Measurements from ENCODE around the gene JAZF1.

The JAZF1 gene

DNA sequence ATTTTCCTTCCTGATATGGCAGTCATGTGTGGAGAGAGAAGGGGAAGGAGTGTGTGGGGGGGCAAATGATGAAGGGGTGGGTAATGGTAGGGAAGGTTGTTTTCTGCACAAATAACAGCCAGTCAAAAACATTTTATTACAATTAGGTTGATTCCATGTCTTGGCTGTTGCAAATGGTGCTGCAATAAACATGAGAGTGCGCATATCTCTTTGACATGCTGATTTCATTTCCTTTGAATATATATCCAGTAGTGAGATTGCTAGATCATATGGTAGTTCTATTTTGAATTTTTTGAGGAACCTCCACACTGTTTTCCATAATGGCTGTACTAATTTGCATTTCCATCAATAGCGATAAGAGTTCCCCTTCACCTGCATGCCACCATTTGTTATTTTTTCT, 10.6 kb upstream of the JAZF1 start:
- DNase-seq, result no peak

DNA sequence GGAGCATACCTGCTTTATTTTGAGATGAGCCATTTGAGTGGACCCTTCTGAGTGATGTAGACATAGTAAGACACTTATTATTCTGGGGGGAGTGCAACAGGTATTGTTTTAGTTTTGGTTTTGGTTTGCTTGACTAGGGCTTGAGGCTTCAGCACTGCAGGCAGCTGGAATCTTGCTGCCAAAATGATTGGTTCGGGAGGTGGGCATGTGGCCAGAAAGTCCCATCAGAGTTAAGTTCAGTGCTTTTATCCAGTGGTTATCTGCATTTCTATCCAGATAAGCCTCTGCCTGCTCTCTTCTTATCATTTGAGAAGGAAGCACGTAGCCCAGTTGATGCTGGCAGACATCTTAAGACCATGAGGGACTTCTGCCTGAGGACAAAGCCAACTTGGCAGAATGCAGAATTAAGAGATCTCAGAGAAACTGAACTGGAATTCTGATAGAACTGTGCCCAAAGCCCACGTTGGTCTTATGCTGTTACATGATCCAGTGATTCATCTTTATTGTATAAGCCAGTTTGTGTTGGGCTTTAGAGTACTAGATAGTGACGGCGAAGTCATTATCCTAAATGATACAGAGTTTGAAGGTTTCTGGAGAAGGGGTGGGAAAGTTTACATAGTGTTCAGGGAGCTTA, 9.6 kb upstream of the JAZF1 start:
- no peak for DNase-seq

DNA sequence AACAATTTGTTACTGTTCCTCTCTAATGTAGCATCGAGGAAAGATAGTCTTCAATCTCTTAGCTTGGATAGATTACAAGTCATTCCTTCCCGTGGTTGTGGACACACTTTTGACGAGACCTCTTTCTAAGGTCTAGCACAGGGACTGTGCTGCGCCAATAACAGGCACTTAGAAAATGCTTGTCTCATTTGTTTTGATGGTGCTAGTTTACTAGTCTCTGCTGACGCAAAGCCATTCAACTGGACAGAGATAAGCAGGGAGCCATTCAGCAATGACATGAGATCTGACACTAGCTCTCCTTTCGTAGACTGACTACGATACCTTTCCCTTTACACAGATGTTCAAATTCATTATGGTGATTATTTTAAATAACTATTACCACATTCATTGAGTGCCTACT, 6.4 kb upstream of the JAZF1 start:
- no peak for DNase-seq

DNA sequence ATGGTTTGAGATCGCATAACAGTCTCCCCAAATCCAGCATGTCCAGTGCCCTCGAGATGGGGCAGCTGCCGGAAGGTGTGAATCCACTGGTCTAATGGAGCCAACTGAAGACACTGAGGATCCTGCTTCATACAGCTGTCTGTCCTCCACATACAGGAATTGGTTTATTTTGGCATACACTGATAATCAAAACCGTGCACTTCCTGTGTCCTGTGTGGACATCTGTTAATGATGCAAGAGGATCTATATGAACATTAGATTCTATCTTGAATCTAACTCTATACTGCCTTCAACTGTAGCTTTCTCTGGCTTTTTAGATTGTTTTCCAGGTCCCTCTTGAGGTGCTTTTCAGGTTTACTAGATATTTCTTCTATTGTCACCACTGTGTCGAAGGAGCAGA, 3.0 kb upstream of the JAZF1 start:
- DNase-seq, result no peak

DNA sequence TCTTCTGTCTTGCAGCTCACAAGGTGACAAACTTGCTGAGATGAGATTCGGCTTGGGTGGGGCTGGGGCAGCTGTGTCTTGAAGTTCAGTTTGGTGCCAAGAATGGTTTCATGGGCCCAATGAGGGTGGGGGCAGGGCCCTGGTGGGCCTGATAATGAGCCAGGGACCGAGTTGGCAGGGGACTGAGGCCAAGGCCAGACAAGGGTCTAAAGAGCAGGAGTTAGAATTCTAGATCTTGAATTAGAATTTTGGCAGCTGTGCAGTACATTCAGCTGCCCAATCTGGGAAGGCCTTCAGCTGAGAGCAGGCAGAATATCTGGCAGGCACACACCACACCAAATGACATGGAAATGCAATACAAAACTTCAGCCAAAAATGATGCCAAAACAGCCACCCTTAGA, 1.5 kb upstream of the JAZF1 start:
- no peak for DNase-seq

DNA sequence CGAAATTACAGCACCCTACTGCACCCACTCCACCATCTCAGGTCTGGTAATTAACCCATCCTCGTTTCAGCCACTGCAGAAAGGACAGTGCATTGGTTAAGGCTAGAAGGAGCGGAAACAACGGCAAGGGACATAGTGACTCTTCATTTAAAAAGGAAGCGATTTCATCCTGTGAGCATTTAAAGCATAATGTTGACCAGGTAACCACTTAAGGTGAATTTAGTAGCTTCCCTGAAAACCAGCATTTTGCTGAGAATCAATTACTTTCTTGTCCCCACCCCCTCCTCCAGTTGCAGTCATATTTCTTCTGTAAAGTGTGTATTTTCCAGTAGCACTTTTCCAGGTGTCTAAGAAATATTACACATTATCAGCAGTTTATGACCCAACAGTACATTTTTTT, 821 bp upstream of the JAZF1 start:
- DNase-seq, result no peak

DNA sequence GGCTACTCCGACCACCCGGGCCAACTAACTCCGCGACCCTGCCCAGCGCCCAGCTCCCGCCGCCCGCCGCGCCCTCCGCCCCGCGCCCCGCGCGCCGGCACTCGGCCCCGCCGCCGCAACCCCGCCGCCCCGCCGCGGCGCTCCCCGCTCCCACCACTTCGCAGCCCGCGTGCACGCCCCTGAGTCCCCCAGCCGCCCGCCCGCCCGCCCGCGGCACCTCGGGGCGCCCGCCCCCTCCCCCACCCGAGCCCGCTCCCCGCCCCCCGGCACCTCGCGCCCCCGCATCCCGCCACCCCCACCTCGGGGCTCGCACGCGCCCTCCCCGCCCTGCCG, 598 bp downstream of the JAZF1 start:
- no peak for DNase-seq

DNA sequence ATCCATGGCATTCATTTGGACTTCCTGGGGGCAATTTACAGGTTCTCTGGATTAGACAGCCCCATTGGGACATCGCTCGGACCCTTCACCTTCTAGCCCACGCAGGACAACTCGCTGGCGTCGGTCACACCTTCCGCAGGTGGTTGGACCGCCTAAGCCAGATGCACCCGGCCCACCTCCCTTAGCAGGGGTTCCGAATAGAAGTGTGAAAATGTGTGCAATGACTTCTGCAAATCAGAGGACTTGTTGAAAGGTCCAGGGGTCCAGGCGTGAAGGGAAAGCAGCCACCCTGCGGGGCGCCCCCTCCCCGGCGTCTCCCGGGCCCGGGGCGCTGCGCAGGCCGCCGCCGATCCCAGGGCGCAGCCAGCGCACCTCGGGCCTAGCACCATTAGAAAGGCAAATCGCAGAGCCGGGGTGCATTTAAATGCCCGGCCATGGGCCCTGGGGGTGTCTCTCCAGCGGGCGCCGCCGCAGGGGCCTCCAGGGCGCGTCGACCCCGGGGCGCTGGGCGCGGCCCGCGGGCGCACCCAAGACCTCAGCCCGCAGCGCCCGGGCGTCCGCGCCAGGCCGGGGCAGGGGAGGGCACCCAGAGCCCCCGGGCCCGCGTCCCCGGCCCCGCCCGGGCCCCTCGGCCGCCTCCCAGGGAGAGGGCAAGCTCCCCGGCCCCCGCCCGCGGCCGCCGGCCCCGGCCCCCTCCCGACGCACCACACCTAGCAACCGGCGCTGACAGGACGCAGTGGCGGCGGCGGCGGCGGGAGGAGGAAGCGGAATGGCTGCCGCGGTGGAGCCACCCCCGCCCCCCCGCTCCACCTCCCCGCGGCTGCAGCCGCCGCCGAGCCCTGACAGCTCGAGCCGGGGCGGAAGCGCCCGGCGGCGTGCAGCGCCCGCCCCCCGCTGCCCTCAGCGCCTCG, 1.2 kb downstream of the JAZF1 start:
- DNase-seq, result peak; percentile 27

DNA sequence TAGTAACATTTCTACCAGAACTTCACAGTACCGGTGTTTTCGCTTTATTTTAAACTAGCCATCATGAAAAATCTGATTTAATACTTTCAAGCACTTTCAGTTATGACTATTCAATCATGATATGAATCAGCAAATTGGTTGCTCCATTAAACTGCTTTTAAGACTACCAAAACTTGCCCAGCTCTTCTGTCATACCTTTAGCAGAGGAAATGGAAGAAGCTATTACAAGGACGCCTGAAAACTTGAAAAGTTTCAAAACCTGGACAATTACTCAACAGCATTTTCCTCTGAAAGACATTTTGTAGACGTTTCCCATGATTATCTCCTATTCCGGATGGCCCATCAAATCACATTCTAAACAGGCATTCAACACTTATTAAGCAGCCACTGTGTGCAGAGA, 2.0 kb downstream of the JAZF1 start:
- no peak for DNase-seq

DNA sequence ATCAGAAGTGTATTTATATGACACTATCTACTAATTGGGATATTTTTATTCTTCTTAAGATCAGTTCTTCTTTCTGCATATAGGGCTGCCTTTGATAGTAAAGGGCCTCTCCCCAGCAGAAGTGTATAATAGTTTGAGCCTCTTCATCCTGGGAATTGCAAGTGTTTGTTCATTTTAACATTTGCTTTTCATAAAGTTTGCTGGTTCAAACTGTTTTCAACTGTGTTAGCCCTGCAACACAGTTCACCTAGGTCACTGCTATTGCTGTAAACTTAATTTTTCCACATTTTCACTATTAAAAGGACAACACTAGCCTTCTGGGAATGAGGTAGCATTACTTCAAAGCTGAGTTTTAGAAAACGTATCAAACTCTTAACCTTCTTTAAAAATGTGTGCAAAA, 2.8 kb downstream of the JAZF1 start:
- no peak for DNase-seq

DNA sequence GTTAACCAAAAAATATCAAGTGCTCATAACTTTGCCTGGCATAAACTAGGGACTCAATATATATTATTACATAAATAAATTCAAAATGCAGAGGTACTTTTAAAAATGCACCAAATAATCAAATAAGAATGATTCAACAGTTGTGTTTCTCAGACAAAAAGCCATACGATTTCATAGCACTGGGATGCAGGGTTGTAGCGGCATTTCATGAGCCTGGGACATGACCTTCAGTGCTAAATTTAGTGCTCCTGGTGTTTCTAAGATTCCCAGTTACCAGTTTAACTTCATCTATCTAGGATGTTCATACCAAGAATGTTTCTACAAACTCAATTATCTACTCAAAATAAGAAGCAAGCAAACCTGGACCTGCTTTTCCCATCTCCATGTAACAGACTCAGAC, 4.0 kb downstream of the JAZF1 start:
- DNase-seq, result no peak

DNA sequence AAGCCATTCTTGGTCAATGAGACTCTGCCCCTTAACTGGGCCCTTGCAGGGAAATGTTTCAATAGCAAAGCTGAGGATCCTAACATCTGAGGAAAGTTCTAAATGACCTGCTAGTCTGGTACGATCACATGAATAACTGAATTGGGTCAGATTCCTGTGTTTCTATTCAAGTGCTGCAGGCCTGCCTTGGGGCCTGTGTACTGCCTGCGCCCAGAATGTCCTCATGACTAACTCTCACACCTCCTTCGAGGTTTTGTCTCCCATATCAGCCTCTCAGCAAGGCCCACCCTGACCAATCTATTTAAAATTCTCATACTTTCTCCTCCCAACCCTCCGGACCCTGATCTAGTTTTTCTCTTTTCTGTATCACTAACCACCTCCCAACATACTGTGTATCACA, 4.4 kb downstream of the JAZF1 start:
- no peak for DNase-seq

DNA sequence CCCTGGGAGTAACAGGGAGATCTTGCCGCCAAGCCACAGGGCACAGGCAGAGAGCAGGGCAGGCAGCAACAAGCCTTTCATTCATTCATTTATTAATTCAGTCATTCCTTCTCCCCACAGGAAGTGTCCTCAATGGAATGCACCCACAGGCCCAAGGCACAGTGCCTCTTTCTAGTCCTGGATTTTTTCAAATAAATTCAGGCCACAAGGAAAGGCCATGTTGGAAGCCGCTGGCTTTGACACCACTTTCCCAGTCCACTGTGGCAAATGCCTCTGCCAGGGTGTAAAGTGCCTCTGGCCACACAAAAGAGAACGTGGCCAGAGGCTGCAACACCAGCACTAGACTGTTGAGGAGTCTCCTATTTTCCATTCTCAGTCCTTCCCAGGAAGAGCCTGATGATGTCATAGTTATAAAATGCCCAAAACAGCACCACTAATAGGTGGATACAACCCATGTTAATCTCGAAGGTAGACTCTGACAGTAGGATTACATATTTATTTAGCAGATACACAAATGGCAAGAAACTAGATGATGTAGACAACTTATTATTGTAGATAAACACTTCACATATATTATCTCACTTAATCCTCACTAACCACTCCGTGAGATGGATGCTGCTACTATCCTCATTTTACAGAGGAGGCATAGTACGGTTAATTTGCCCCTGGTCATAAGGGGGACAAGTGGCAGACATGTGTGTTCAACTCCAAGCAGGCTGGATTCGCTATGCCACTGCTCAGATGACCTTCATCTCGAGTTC, 5.5 kb downstream of the JAZF1 start:
- DNase-seq, result no peak

DNA sequence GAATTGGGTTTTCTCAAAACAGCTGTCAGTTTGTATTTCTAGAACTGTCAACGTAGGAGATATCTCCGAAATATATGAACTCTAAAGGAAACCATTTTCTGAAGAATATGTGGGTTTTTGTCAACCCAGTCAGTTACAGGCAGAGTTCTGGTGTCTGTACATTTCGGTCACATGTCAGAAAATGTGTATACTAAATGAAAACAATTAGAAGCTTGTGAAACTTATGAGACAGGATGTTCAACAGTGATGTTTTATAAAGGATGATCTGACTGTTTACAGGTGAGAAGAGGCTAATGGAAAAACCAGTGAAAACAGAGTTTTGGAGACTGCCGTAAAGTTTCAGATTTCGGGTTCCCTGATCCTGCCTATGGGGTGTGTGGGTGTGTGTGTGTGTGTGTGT, 6.2 kb downstream of the JAZF1 start:
- DNase-seq, result no peak

DNA sequence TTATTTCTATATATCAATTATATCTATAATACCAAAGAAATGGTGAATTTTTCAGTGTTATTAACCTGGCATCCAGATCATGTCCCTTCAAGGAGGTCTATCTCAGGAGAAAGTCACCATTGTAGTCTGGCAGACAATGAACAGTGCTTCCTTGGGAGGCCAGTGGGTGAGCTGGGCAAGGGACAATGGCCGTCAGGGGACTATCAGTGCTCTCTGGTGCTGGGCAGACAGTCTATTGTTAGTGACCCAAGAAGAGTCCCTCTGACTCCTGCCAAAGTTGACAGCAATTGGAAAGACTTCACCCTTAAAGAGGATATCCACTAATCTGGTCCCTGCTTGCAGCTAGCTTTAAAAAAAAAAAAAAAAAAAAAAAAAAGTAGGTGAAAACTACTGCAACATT, 7.1 kb downstream of the JAZF1 start:
- DNase-seq, result no peak

DNA sequence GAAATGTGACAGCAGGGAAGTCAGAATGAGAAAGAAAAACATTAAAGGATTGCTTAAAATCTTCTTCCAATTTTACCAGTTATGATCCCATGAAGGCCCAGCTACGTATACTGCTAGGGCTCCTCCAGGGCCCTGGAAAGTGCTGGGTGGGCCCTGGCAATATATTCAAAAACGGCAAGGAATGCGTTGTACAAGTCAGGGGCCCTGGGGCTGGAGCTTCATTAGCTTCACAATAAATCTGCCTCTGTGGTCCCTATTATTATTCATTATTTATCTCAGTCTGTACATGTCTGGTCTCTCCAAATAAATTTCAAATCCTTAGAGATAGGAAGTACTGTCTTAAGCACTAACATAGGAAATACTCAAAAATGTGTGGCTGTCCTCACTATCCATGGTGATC, 7.6 kb downstream of the JAZF1 start:
- no peak for DNase-seq

DNA sequence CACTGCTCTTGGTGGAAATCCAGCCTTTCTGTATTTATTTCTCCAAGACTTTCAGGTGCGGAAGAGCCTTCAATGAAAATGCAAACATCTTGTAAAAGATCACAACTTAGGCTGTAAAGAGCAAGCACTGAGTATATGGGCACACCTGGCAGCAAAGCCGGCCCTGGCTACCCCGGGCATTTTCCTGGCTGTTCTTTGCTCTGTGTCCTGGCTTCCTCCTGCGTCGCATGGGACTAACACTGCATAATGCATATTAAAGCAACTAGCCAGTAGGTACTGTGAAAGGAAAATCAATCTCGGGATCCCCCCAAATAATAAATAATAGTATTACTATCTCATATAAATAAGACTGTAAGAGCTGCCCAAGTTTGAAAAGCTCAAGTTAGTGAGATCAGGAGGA, 9.9 kb downstream of the JAZF1 start:
- no peak for DNase-seq

DNA sequence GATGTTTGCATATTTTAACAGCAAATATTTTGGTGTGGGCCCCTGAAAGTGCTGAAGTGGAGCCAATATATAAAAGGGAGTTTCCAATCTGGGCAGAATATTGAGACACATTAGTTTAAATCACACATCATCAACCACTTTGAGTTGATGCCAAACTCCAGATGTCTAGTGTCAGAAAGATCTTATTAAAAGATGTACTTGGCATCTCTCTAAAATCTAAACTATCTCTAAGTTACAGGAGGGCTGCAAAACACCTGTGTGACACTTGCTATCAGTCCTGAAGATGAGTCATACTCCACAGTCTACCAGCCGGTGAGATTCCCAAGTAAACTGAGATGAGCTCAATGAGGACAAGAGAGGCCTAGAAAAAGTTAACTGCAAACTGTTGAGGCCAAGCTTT, 11.4 kb downstream of the JAZF1 start:
- DNase-seq, result no peak

DNA sequence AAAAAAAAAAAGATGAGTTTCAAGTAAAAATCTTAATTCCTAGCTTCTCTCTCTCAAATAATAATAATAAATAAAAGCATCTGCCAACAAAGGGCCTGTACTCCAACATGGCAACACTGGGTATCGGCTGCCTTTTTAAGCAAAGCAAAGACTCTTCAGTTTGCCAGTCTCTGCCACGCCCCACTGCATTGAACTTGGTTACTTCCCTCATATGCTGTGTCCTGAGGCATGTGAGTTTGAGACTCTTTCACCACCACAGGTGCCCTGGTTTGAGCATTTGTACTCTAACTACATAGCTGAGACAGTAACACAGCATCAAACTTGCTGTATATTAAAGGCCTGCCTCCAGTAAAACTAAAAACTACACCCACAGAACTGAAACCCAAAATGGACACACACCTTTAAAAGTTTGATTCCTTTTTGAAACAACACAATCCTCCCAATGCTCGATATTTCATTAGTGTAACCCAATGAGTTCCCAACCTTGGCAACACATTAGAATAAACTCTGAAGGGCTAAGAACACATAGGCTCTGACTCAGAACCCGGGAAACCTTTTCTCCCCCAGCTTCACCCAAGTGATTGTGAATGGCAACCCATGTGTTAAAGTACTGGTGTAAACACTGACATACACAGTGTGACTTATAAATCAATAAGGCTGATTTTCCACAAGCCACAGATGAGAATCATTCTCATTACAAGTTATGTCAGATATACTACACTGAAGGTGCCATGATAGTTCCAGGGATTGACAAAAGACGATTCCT, 12.0 kb downstream of the JAZF1 start:
- no peak for DNase-seq

DNA sequence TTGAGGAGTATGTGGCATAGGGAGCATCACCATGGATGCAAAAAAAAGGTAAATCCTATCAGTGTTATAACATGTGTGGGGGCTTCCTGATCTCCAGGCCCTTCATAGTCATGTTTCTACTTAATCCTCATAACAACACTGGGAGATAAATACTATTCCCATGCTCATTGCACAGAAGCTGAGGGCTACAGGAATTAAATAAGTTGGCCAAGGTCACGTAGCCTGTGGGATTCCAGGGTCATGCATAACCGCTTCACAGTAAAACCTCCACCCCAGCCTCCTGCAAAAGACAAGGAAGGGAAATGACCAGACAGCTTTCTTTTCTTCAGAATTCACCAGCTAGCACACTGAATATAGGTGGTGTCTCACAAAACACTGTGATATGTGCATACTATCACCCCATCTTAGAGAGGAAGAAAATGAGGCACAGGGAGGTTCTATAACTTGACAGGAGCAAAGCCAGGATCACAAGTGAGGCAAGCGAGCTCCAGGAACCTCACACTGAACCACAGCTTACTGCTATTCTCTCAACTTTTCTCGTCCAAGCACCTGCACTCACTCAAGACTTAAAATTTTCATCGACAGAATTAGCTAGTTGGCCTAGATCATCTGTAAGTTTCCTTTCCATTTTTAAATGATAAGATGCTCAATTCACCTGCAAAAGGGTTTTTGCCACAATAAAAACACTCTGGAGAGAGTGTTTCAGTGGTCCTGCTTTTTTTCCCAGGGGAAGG, 13.4 kb downstream of the JAZF1 start:
- DNase-seq, result no peak

DNA sequence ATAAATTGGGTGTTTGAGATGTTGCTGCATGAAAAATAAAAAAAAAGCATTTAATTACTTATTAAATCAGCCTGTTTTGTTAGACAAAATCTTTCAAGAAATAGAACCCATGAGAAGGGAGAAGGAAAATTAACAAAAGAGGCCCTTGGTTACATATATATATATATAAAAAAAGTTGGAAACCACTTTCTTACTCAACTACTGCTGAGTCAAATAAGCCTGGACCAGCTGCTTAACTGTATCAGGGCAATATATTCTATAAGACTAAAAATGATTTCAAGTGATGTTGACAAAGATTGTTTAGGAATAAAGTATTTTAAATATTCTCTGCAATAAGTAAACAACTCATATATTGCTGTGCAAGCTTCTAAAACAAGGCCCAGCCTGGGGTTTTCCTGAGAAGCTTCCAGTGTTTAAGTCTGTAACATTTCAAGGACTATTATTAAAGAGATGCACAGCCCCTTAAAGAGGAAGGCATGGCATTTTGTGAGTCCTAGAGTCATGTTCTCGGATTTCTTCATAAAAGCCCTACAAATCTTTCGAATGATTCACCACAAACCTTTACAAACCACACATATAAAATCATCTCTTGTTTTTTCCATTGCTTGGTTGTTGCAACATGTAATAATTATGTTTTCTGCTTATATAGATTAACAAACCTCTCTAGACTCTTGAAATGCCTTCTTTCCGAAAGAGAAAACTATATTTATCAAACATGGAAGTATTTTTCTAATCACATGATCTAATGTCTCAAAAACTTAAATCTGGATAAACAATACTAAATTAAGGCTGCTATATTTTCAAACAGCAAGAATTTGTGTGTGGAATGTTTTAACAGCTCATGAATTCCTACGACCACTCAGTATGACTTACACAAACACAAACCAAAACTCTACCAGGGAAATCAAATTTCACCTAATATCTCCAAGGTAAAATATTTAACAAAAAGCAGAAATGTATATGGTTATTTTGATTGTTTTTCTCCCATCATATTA, 14.3 kb downstream of the JAZF1 start:
- no peak for DNase-seq
